ENCODE data around the gene CD177. TPM values are rescaled to one million over a fixed set of nuclear protein-coding genes. Genes with fewer than 3 reads are reported as not detected.

The CD177 gene
- total and polyA plus RNA-seq, 2 of the 8 experiments (the other 6 are each of a cell fraction or from before 2014, with no cell fraction given) = 3.4 to 10.0 TPM

- CTCF ChIA-PET (ENCODE audit: partially characterized antibody) = no interaction called here
- Histone ChIP-seq H2BK120ac (replicated peaks; ENCODE audit: low read depth, low read length) (no peak overlapping the region), H3K27me3 (replicated peaks in 1 of 4; ENCODE audit: control insufficient read depth in 3 of 4, extremely low read depth in 1 of 4, insufficient read depth in 3 of 4, low read length in 3 of 4) (no peaks in the 10 kb centered on the region), H3K27ac (ENCODE audit: low read depth, low read length) (no peak overlapping the region), H4K91ac (replicated peaks; ENCODE audit: insufficient read length, low read length) (no peak overlapping the region), H3K14ac (ENCODE audit: insufficient read length) (no peak overlapping the region), H2BK20ac (ENCODE audit: low read length) (no peak overlapping the region), H3K56ac (replicated peaks; ENCODE audit: insufficient read length, low read depth, low read length) (no peak overlapping the region), H3K36me3 (ENCODE audit: control insufficient read depth in 2 of 4, insufficient read depth in 4 of 4, low read length in 3 of 4) (no peaks in the 10 kb centered on the region), H2AK5ac (ENCODE audit: low read depth, low read length) (no peak overlapping the region), H3K79me1 (ENCODE audit: low read depth, low read length) (no peaks in the 10 kb centered on the region), H2BK5ac (ENCODE audit: low read depth, low read length) (no peak overlapping the region), H3K4me1 (replicated peaks in 1 of 4; ENCODE audit: control insufficient read depth in 3 of 4, insufficient read depth in 4 of 4, low read length in 3 of 4) (no peaks in the 10 kb centered on the region), H4K20me1 (replicated peaks in 1 of 2; ENCODE audit: control insufficient read depth in 1 of 2, insufficient read depth in 2 of 2, low read length in 2 of 2) (no peaks in the 10 kb centered on the region), H2AFZ (ENCODE audit: low read length) (no peak overlapping the region), H3K23ac (ENCODE audit: insufficient read length) (no peak overlapping the region), H3K4me3 (ENCODE audit: extremely low read depth in 1 of 4, insufficient read depth in 2 of 4, low read depth in 3 of 4, low read length in 4 of 4) (no peak overlapping the region), H4K8ac (ENCODE audit: extremely low read depth, insufficient read depth, low read length) (no peak overlapping the region), H3K4me2 (ENCODE audit: insufficient read depth in 1 of 2, low read depth in 2 of 2, low read length in 2 of 2) (no peak overlapping the region), H3K9ac (replicated peaks in 1 of 4; ENCODE audit: extremely low read depth in 1 of 4, low read depth in 3 of 4, low read length in 3 of 4) (no peak overlapping the region), H3K23me2 (ENCODE audit: low read depth, low read length) (no peaks in the 10 kb centered on the region; the same call in 1 of the 2 replicates), H3K79me2 (ENCODE audit: control insufficient read depth in 1 of 2, insufficient read depth in 2 of 2, low read length in 2 of 2) (no peaks in the 10 kb centered on the region), H3K18ac (ENCODE audit: extremely low read depth, low read length) (no peak overlapping the region), H2BK12ac (ENCODE audit: low read depth, low read length) (no peak overlapping the region), H2BK15ac (ENCODE audit: low read length) (no peak overlapping the region), H4K5ac (ENCODE audit: insufficient read length, low read depth, low read length) (no peak overlapping the region), H3K9me3 (ENCODE audit: insufficient read depth in 2 of 2, low read depth in 1 of 2, low read length in 1 of 2) (no peaks in the 10 kb centered on the region), H3K4ac (replicated peaks; ENCODE audit: insufficient read length, low read depth, low read length) (no peak overlapping the region)
- DNase-seq (ENCODE audit: low read depth in 1 of 2, low spot score in 2 of 2) = no peak
- POLR2A ChIA-PET (ENCODE audit: partially characterized antibody) = no interaction called here
- FAIRE-seq = no peak
- WGBS, 2 experiments (ENCODE audit: extremely low coverage in 1 of 2, insufficient coverage in 1 of 2, insufficient read length in 1 of 2, insufficient replicate concordance in 2 of 2, low coverage in 1 of 2, low lambda C conversion rate in 2 of 2, missing lambda C conversion rate in 1 of 2) = 80% methylated on average over 5 of the region's 5 CpGs; no CpG with 5 or more reads in 1 of the 2 experiments
- TF ChIP-seq EP300 (IDR thresholded peaks at IDR 0.05; ENCODE audit: borderline replicate concordance in 1 of 2, low read depth in 2 of 2, low read length in 2 of 2) (no peak), EZH2 (IDR thresholded peaks at IDR 0.05; ENCODE audit: low read depth, low read length, severe bottlenecking) (no peak), YY1 (IDR thresholded peaks at IDR 0.05; ENCODE audit: low read depth, low read length) (no peak), TBP (IDR thresholded peaks at IDR 0.05; ENCODE audit: low read depth, low read length) (no peak), CTBP2 (IDR thresholded peaks at IDR 0.05; ENCODE audit: borderline replicate concordance, insufficient read depth, insufficient read length, low read length) (no peak), NANOG (IDR thresholded peaks at IDR 0.05; ENCODE audit: insufficient read depth, low read depth, low read length, poor library complexity, severe bottlenecking) (no peak), SIN3A (conservative IDR thresholded peaks at IDR 0.05 in 1 of 2, IDR thresholded peaks at IDR 0.05 in 1 of 2; ENCODE audit: low read depth in 1 of 2, low read length in 2 of 2) (no peak), ASH2L (IDR thresholded peaks at IDR 0.05; ENCODE audit: low read length) (no peak), TCF12 (IDR thresholded peaks at IDR 0.05; ENCODE audit: low read depth, low read length) (no peak), RBBP5 (IDR thresholded peaks at IDR 0.05; ENCODE audit: borderline replicate concordance, low read depth, low read length) (no peak)
- TF ChIP-seq, protein P1, sequence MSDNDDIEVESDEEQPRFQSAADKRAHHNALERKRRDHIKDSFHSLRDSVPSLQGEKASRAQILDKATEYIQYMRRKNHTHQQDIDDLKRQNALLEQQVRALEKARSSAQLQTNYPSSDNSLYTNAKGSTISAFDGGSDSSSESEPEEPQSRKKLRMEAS (IDR thresholded peaks at IDR 0.05) = no peak
These were observed 15.0 kb upstream of the CD177 start for GRCh38 chr19:43338530-43338929.
